Esophagus (tissue), 2 donors: ENCODE results near the gene SNAP25. TPM values are rescaled to one million over a fixed set of nuclear protein-coding genes. Genes with fewer than 3 reads are reported as not detected.

Source experiments
- H3K27ac ChIP-seq, 2 donors: one replicate each; pipeline ENCODE4 v1.5.1; 2013; ENCODE audit warnings: low read depth in 2 of 2, mild to moderate bottlenecking in 2 of 2, inconsistent platforms in 1 of 2, low read length in 1 of 2, moderate library complexity in 1 of 2
- H3K27me3 ChIP-seq, 2 donors: one replicate each; pipeline ENCODE4 v1.6.1; 2013; ENCODE audit warnings: low read length in 2 of 2, control low read depth in 1 of 2, mild to moderate bottlenecking in 1 of 2; ENCODE audit not compliant: insufficient read depth in 2 of 2, control insufficient read depth in 1 of 2
- H3K36me3 ChIP-seq, 2 donors: one replicate each; pipeline ENCODE4 v1.6.1; 2013; ENCODE audit warnings: low read length in 1 of 2; ENCODE audit not compliant: control insufficient read depth in 2 of 2, insufficient read depth in 2 of 2
- H3K4me1 ChIP-seq, 2 donors: one replicate each; pipeline ENCODE4 v1.6.1; 2013; ENCODE audit warnings: low read length in 1 of 2; ENCODE audit not compliant: control insufficient read depth in 2 of 2, insufficient read depth in 2 of 2
- H3K4me3 ChIP-seq, 2 donors: one replicate each; pipeline ENCODE4 v1.5.1; 2013; ENCODE audit warnings: low read length in 2 of 2, mild to moderate bottlenecking in 2 of 2, low read depth in 1 of 2, moderate library complexity in 1 of 2
- H3K9me3 ChIP-seq, 2 donors: one replicate each; pipeline ENCODE4 v1.6.1; 2013; ENCODE audit warnings: mild to moderate bottlenecking in 2 of 2, low read depth in 1 of 2, low read length in 1 of 2, moderate library complexity in 1 of 2; ENCODE audit not compliant: control insufficient read depth in 2 of 2, insufficient read depth in 1 of 2
- WGBS, 2 donors: extraction: QIAGEN DNeasy Blood & Tissue Kit; methylation state at CpG; one replicate each; pipeline ENCODE4 v1.1.7; 2013; 5-methylcytosine and 5-hydroxymethylcytosine counted together
- polyA plus RNA-seq, 2 donors: library from polyadenylated mRNA; stranded (reverse); fragments of 200-250 nt; gene quantifications; one replicate each; pipeline ENCODE4 v1.2.3, GENCODE V29; 2013
- donor health status: healthy with polysubstance abuse.
- donor health status: Bipolar disorder and iron deficiency.

Gene SNAP25
- polyA plus RNA-seq, 2 donors, result 0.06 to 0.12 TPM

- no peaks in the 10 kb centered on the region for H3K36me3 ChIP-seq
- H3K4me1 ChIP-seq, result no peaks in the 10 kb centered on the region
- peaks cover 0 to 2% of the 10 kb centered on the region in 2 donors for H3K9me3 ChIP-seq
- no peak overlapping the region for H3K4me3 ChIP-seq
- no peak overlapping the region for H3K27ac ChIP-seq
- 64 to 68% methylated on average over 10 of the region's 10 CpGs for WGBS, 2 donors
- H3K27me3 ChIP-seq, result no peaks in the 10 kb centered on the region
Measured at GRCh38 chr20:10236540-10237533, 18.2 kb downstream of the SNAP25 start.

- 29 to 37% methylated on average over 4 of the region's 4 CpGs for WGBS, 2 donors
- peaks cover 0 to under 1% of the 10 kb centered on the region in 2 donors for H3K9me3 ChIP-seq
- no peaks in the 10 kb centered on the region for H3K4me1 ChIP-seq
- no peak overlapping the region for H3K4me3 ChIP-seq
- no peaks in the 10 kb centered on the region for H3K36me3 ChIP-seq
- no peak overlapping the region for H3K27ac ChIP-seq
- no peaks in the 10 kb centered on the region for H3K27me3 ChIP-seq
Measured at GRCh38 chr20:10239954-10240353, 21.3 kb downstream of the SNAP25 start.

GRCh38 chr20:10240655-10241054 lies 22.0 kb downstream of the SNAP25 start:
- WGBS, 2 donors, result 79 to 88% methylated on average over 8 of the region's 8 CpGs
- Histone ChIP-seq H3K27me3 (no peaks in the 10 kb centered on the region), H3K4me3 (no peak overlapping the region), H3K36me3 (no peaks in the 10 kb centered on the region), H3K27ac (no peak overlapping the region), H3K9me3 (no peaks in the 10 kb centered on the region), H3K4me1 (no peaks in the 10 kb centered on the region)

- no peaks in the 10 kb centered on the region for H3K36me3 ChIP-seq
- H3K27me3 ChIP-seq, result no peaks in the 10 kb centered on the region
- no peak overlapping the region for H3K4me3 ChIP-seq
- 80 to 82% methylated on average over 2 of the region's 2 CpGs for WGBS, 2 donors
- no peaks in the 10 kb centered on the region for H3K9me3 ChIP-seq
- H3K27ac ChIP-seq, result no peak overlapping the region
- no peaks in the 10 kb centered on the region for H3K4me1 ChIP-seq
Measured at GRCh38 chr20:10242166-10242565, 23.5 kb downstream of the SNAP25 start.

GRCh38 chr20:10247440-10247839 lies 28.8 kb downstream of the SNAP25 start:
- no peaks in the 10 kb centered on the region for H3K4me1 ChIP-seq
- no peak overlapping the region for H3K4me3 ChIP-seq
- 92 to 96% methylated on average over 3 of the region's 3 CpGs for WGBS, 2 donors
- no peaks in the 10 kb centered on the region for H3K27me3 ChIP-seq
- H3K9me3 ChIP-seq, result no peaks in the 10 kb centered on the region
- no peaks in the 10 kb centered on the region for H3K36me3 ChIP-seq
- no peak overlapping the region for H3K27ac ChIP-seq

- Histone ChIP-seq H3K4me3 (no peak overlapping the region), H3K36me3 (no peaks in the 10 kb centered on the region), H3K4me1 (no peaks in the 10 kb centered on the region), H3K27me3 (no peaks in the 10 kb centered on the region), H3K9me3 (no peaks in the 10 kb centered on the region), H3K27ac (no peak overlapping the region)
- WGBS, 2 donors, result 46 to 58% methylated on average over 6 of the region's 6 CpGs
Measured at GRCh38 chr20:10249048-10249770, 30.6 kb downstream of the SNAP25 start.

- Histone ChIP-seq H3K4me1 (no peaks in the 10 kb centered on the region), H3K27me3 (no peaks in the 10 kb centered on the region), H3K4me3 (no peak overlapping the region), H3K9me3 (no peaks in the 10 kb centered on the region), H3K36me3 (no peaks in the 10 kb centered on the region), H3K27ac (no peak overlapping the region)
- 72 to 77% methylated on average over 2 of the region's 2 CpGs for WGBS, 2 donors
Measured at GRCh38 chr20:10249822-10250221, 31.2 kb downstream of the SNAP25 start.

GRCh38 chr20:10250902-10251301 lies 32.3 kb downstream of the SNAP25 start:
- H3K27me3 ChIP-seq, result no peaks in the 10 kb centered on the region
- H3K9me3 ChIP-seq, result no peaks in the 10 kb centered on the region
- H3K4me1 ChIP-seq, result no peaks in the 10 kb centered on the region
- 69 to 70% methylated on average over 5 of the region's 5 CpGs for WGBS, 2 donors
- H3K4me3 ChIP-seq, result no peak overlapping the region
- H3K27ac ChIP-seq, result no peak overlapping the region
- no peaks in the 10 kb centered on the region for H3K36me3 ChIP-seq

- Histone ChIP-seq H3K27ac (no peak overlapping the region), H3K4me1 (no peaks in the 10 kb centered on the region), H3K9me3 (no peaks in the 10 kb centered on the region), H3K4me3 (no peak overlapping the region), H3K27me3 (no peaks in the 10 kb centered on the region), H3K36me3 (no peaks in the 10 kb centered on the region)
- WGBS, 2 donors, result 67% methylated on average over 3 of the region's 3 CpGs
Measured at GRCh38 chr20:10253780-10254179, 35.1 kb downstream of the SNAP25 start.
